Kasumi-1 (cell line): ENCODE results near the gene TMEM161B.
"Not testable (repeated sequence)": the region's sequence is repeated elsewhere in the genome, so short reads cannot be mapped to it uniquely, and the experiment has no call there.

Experiments
- DNase-seq, 2 experiments: peaks; one replicate each; lab custom pipeline; 2025; lab: John Stamatoyannopoulos, UW

The TMEM161B gene

GRCh38 chr5:88248743-88249540 is 19.7 kb downstream of the TMEM161B start:
- no peak for DNase-seq

- no peak for DNase-seq
Measured at GRCh38 chr5:88248094-88248493, 20.6 kb downstream of the TMEM161B start.

DNA sequence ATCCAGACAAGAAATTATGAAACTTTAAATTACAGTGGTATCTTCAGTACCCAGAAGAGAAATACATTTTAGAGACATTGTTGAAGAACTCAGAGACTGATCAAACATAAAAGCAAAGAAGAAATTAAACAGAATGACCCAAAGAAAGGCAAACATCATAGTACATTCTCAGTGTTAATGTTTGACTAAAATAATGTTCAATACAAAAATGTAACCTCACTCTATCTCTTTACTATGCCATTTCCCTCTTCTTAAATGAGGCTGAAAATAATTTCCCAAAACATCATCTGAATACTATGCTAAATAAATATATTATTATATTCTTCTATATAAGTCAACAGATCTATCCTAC is 22.8 kb downstream of the TMEM161B start:
- DNase-seq, result no peak

DNA sequence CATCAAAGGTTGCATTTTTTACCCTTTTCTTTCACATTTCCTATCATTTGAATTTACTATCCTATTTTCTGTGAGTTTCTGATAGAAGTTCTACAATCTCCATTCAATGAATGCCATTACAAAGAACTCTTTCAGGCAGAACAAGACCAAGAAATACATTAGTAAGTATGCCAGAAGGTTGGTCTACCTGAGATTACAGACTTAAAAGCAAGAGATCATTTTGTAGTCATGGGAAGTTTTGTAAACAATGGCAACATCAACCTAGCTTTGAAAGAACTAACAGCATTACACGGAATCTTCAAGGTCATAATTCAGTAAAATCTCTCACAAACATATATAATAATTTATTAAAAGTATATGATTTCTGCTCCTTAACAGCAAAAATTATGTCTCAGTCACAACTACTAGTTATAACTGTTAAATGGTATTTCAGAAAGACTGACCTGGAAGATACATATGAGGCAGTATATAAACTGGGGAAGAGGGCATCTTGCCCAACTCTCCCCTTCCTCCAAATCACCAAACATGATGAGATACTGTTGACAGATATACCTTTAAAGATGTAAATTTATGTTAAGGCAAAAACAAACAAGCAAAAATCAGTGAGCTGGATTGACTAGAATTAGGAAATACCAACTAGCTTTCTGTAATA is 23.3 kb downstream of the TMEM161B start:
- DNase-seq, result no peak

DNA sequence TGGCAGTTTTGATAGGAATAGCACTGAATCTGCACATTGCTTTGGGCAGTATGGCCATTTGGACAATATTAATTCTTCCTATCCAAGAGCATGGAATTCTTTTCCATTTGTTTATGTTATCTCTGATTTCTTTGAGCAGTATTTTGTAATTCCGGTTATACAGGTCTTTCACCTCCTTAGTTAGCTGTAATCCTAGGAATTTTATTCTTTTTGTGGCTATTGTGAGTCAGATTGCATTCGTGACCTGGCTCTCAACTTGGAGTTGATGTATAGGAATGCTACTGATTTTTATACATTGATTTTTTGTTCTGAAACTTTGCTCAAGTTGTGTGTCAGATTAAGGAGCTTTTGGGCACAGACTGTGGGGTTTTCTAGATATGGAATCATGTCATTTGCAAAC is 24.0 kb downstream of the TMEM161B start:
- no peak for DNase-seq

DNA sequence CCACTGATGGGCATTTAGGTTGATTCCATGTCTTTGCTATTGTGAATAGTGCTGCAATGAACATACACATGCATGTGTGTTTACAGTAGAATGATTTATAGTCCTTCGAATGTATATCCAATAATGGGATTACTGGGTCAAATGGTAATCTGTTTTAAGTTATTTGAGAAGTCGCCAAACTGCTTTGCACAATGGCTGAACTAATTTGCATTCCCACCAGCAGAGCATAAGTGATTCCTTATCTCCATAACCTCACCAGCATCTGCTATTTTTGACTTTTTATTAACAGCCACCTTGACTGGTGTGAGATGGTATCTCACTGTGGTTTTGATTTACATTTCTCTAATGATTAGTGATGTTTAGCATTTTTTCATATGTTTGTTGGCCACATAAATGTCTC is 25.2 kb downstream of the TMEM161B start:
- DNase-seq, result not testable (repeated sequence)

DNA sequence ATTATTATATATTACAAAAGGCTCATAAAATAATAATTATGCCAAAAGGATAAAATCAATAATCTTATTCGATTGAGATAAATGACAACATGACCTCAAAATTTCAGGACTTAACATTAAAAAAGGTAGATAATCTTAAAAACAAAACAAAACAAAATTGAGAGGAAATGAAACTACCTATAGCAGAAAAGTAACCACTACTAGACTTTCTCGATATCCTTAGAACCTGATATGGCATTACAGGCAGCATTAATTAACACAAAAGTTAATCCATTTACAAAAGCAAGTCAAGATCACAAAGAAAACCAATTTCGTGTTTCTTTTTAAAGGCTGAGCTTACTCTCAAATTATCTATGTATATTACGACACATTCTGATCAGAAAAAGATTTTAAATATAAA is 29.9 kb downstream of the TMEM161B start:
- DNase-seq, result no peak

DNA sequence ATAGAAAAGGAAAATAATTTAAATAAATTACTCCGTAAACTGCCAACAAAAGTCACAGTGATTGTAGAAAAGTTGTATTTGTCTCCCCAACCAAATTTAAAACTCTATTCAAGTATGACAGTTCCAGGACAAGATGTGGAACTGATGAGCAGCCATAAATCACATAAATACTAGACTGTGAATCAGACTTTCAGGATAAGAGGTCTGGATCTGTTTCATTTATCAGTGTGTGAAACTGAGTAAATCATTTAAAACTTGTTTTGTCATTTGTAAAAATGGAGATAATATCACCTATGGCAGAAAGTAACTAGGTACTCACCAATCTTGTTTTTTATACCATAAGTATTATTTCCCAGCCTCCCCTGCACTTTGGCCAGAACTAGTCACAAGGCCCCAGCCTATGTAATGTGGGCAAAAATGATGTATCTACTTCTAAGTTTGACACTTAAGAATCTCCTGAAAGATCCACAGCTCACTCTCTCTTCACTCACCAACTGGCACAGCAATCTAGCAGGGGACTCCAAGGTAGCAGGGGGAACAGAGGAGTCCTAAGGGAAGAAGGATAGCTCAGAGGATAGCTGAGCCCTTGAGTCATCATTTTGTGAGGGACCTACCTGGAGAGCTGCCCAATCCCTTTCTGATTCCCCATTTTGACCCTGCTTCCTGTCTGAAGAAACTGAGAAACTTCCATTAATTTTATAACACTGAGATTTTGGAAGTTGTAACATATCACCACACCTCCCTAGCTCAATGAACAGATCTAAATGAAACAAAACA is 31.6 kb downstream of the TMEM161B start:
- no peak for DNase-seq

- DNase-seq, result no peak
Measured at GRCh38 chr5:88235828-88236227, 32.8 kb downstream of the TMEM161B start.

GRCh38 chr5:88235346-88235745 is 33.3 kb downstream of the TMEM161B start:
- no peak for DNase-seq

DNA sequence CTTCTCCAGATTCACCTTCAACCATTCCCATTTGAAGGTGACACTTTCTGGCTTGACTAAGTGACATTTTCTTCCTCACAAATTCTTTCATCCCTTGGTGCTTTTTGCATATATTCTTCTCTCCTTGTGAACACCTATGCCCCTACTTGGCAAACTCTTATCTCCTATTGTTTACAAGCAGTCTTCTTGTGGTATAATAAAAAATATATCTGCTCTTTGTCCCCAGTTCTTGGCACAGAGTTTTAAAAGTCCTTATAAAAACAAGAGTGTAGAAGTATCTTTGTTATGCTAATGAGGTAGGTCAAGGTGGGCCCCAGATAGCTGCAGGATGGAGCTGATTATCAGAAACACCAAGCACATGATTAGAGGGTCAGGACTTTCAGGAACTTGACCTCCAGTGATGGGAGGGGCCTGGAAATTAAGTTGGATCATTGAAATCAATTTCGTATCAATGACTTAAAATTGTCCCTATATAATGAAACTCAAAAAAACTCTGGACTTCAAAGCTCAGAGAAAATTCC is 38.0 kb downstream of the TMEM161B start:
- DNase-seq, result no peak

- DNase-seq, result no peak
Measured at GRCh38 chr5:88226881-88227450, 41.7 kb downstream of the TMEM161B start.

DNA sequence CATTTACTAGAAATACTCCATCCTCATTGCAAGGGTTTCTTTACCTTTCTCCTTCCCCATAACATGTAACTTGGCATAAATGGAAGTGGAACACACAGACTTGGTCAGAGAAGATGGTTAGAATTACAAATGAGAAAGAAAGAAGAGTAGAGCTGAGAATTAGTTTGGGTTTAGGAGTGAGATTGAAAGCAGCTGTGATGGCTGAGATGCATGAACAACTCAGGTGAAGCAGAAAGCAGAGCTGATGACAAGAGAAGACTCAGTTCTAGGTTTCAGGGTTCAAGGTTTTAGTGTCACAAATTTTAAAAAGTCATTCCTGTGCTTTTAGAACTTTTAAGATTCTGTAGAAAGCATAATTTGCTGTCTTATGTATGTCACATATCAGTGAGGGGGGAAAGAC is 54.0 kb downstream of the TMEM161B start:
- DNase-seq, result no peak

- DNase-seq, result no peak
Measured at GRCh38 chr5:88207575-88207974, 61.1 kb downstream of the TMEM161B start.

- DNase-seq, result no peak
Measured at GRCh38 chr5:88203981-88204750, 64.5 kb downstream of the TMEM161B start.

GRCh38 chr5:88195636-88196035 is 73.0 kb downstream of the TMEM161B start:
- DNase-seq, result no peak

DNA sequence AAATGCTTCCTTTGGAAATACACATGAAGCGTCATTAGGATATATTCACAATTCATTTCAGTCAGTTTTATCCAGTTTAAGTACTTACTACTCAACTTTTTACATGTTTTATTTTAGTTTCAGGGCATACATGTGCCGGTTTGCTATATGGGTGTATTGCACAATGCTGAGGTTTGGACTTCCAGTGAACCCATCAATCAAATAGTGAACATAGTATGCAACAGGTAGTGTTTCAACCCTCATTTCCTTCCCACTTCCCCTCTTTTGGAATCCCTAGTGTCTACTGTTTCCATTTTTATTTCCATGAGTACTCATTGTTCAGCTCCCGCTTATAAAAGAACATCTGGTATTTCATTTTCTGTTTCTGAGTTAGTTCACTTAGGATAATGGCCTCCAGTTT is 74.7 kb downstream of the TMEM161B start:
- no peak for DNase-seq

- DNase-seq, result no peak
Measured at GRCh38 chr5:88190106-88190834, 78.4 kb downstream of the TMEM161B start.

- not testable (repeated sequence) for DNase-seq
Measured at GRCh38 chr5:88189484-88189883, 79.2 kb downstream of the TMEM161B start.

DNA sequence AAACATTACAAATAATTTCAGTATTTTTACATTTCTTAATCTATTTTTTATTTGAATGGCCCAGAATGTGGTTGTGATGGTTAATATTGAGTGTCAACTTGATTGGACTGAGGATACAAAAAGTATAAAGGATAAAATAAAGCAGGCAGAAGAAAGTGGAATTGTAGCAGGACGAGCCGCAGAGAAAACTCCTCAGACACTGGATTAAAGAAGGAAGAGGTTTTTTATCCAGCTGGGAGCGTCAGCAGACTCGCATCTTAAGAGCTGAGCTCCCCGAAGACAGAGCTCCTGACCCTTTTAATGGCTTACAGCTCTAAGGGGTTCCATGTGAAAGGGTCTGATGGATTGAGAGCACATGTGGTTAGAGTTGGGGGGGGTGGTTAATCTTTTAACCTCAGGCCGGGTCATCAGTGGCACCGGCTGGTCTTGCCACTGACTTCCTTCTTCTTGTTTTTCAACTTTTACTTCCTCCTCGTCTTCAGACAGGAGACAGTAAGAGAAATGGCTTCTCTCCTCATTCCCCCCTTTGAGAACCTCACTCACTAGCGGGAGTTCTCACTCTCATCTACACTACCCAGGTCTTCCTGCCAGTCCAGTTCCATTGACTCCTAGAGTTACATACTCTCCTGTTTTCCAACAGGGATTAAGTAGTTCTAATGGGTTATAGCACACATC is 80.0 kb downstream of the TMEM161B start:
- DNase-seq, result no peak
